Fibroblast of lung (primary cell): ENCODE measurements around the gene BGN. TPM values are rescaled to one million over a fixed set of nuclear protein-coding genes. Genes with fewer than 3 reads are reported as not detected.

Experiments
- DNase-seq, 2 donors: peaks; one replicate each; pipeline versions ENCODE4 v3.0.0 to v3.0.0-alpha.2; 2010; ENCODE audit warnings: low read depth in 2 of 2
- H2AFZ ChIP-seq: 2 replicates; pipeline ENCODE4 v1.5.1; 2012; ENCODE audit warnings: low read length, control low read depth, inconsistent platforms
- H3K27ac ChIP-seq: 2 replicates; pipeline ENCODE4 v1.5.1; 2011; ENCODE audit warnings: low read length, control low read depth; ENCODE audit not compliant: insufficient read depth
- H3K27me3 ChIP-seq: 2 replicates; pipeline ENCODE4 v1.5.1; 2011; ENCODE audit warnings: mild to moderate bottlenecking, low read length; ENCODE audit not compliant: control insufficient read depth, insufficient read depth
- H3K36me3 ChIP-seq: 2 replicates; pipeline ENCODE4 v1.5.1; 2011; ENCODE audit warnings: low read length; ENCODE audit not compliant: control insufficient read depth, insufficient read depth
- H3K4me1 ChIP-seq: 2 replicates; pipeline ENCODE4 v1.5.1; 2011; ENCODE audit warnings: low read length; ENCODE audit not compliant: control insufficient read depth, insufficient read depth; ENCODE audit errors: extremely low read depth
- H3K4me2 ChIP-seq: 2 replicates; pipeline ENCODE4 v1.5.1; 2011; ENCODE audit warnings: low read length, control low read depth; ENCODE audit not compliant: insufficient read depth; ENCODE audit errors: extremely low read depth
- H3K4me3 ChIP-seq, 4 experiments: fragments of 200-600 bp in 1 of 4; sonication (generic) in 1 of 4; replicated peaks in 1 of 4; 2 replicates each; pipeline ENCODE4 v1.5.1; 2011 to 2016; ENCODE audit warnings: low read length in 4 of 4, low read depth in 3 of 4, mild to moderate bottlenecking in 3 of 4, control low read depth in 2 of 4, inconsistent platforms in 1 of 4, mixed read lengths in 1 of 4; ENCODE audit not compliant: insufficient read depth in 1 of 4; ENCODE audit errors: control extremely low read depth in 1 of 4
- H3K79me2 ChIP-seq: 2 replicates; pipeline ENCODE4 v1.5.1; 2012; ENCODE audit warnings: mild to moderate bottlenecking, low read length, inconsistent platforms; ENCODE audit not compliant: control insufficient read depth, insufficient read depth
- H3K9ac ChIP-seq: 2 replicates; pipeline ENCODE4 v1.5.1; 2011; ENCODE audit warnings: mild to moderate bottlenecking, low read length, control low read depth; ENCODE audit not compliant: insufficient read depth
- H3K9me3 ChIP-seq: 2 replicates; pipeline ENCODE4 v1.5.1; 2012; ENCODE audit warnings: low read depth, low read length; ENCODE audit not compliant: control insufficient read depth, insufficient read depth
- H4K20me1 ChIP-seq: 2 replicates; pipeline ENCODE4 v1.5.1; 2011; ENCODE audit warnings: low read length; ENCODE audit not compliant: control insufficient read depth, insufficient read depth; ENCODE audit errors: extremely low read depth
- CTCF ChIP-seq, 2 donors: IDR thresholded peaks in 1 of 2; conservative IDR thresholded peaks in 1 of 2; 1 replicate in 1 of 2; 2 replicates in 1 of 2; pipeline ENCODE4 v1.5.1; 2011 to 2012; ENCODE audit warnings: low read length in 2 of 2, control low read depth in 1 of 2, inconsistent platforms in 1 of 2, low read depth in 1 of 2, mild to moderate bottlenecking in 1 of 2
- EZH2 ChIP-seq: IDR thresholded peaks from 2 replicates; pipeline ENCODE4 v1.5.1; 2012; ENCODE audit warnings: low read length, control low read depth, mild to moderate bottlenecking; ENCODE audit errors: missing control alignments
- polyA plus RNA-seq, 2 donors: library from polyadenylated mRNA; depleted of rRNA in 1 of 2; stranded (reverse) in 1 of 2; unstranded in 1 of 2; fragments of >200 nt; gene quantifications; 2 replicates each; pipeline ENCODE4 v1.2.1, GENCODE V29; 2011 to 2012; ENCODE audit warnings: missing spikeins in 1 of 2
- total RNA-seq: library from RNA; depleted of rRNA; stranded (reverse); fragments of >200 nt; gene quantifications from 2 replicates; pipeline ENCODE4 v1.2.1, GENCODE V29; 2014

Gene BGN
- total and polyA plus RNA-seq, 2 donors (not counting 1 experiment from before 2014, with no cell fraction given): 10.1 to 61.7 TPM

GRCh38 chrX:153521034-153521433 lies 26.3 kb downstream of the BGN start:
- H2AFZ ChIP-seq: no peak overlapping the region
- no peak overlapping the region for H3K27ac ChIP-seq
- H3K9ac ChIP-seq: no peak overlapping the region
- H3K36me3 ChIP-seq: no peaks in the 10 kb centered on the region
- no peaks in the 10 kb centered on the region for H3K9me3 ChIP-seq
- TF ChIP-seq EZH2 (no peak), CTCF (conservative IDR thresholded peaks at IDR 0.05 in 1 of 2, IDR thresholded peaks at IDR 0.05 in 1 of 2; ENCODE audit: low read depth in 1 of 2, low read length in 2 of 2) (no peak)
- no peaks in the 10 kb centered on the region for H3K79me2 ChIP-seq
- no peaks in the 10 kb centered on the region for H4K20me1 ChIP-seq
- H3K4me1 ChIP-seq: no peaks in the 10 kb centered on the region
- no peak overlapping the region for H3K4me2 ChIP-seq
- peak; percentile 4 to 56 for DNase-seq
- H3K4me3 ChIP-seq: no peak overlapping the region
- H3K27me3 ChIP-seq: peaks cover 6% of the 10 kb centered on the region

- Histone ChIP-seq H2AFZ (no peak overlapping the region), H3K27ac (no peak overlapping the region), H3K27me3 (peaks cover 3% of the 10 kb centered on the region), H3K4me1 (no peaks in the 10 kb centered on the region), H3K36me3 (no peaks in the 10 kb centered on the region), H3K4me3 (no peak overlapping the region), H3K9ac (no peak overlapping the region), H3K4me2 (no peak overlapping the region), H4K20me1 (no peaks in the 10 kb centered on the region), H3K79me2 (no peaks in the 10 kb centered on the region), H3K9me3 (no peaks in the 10 kb centered on the region)
- no peak for DNase-seq
- no peak for TF ChIP-seq EZH2
- TF ChIP-seq CTCF (conservative IDR thresholded peaks at IDR 0.05 in 1 of 2, IDR thresholded peaks at IDR 0.05 in 1 of 2; ENCODE audit: low read depth in 1 of 2, low read length in 2 of 2): no peak
These were observed 27.5 kb downstream of the BGN start for GRCh38 chrX:153522259-153522658.

- no peak for TF ChIP-seq CTCF (conservative IDR thresholded peaks at IDR 0.05 in 1 of 2, IDR thresholded peaks at IDR 0.05 in 1 of 2; ENCODE audit: low read depth in 1 of 2, low read length in 2 of 2)
- no peak for TF ChIP-seq EZH2
- no peak overlapping the region for H3K27ac ChIP-seq
- H3K36me3 ChIP-seq: no peaks in the 10 kb centered on the region
- peaks cover 3% of the 10 kb centered on the region for H3K27me3 ChIP-seq
- no peaks in the 10 kb centered on the region for H4K20me1 ChIP-seq
- H3K9me3 ChIP-seq: no peaks in the 10 kb centered on the region
- no peak for DNase-seq
- no peak overlapping the region for H2AFZ ChIP-seq
- H3K4me2 ChIP-seq: no peak overlapping the region
- H3K9ac ChIP-seq: no peak overlapping the region
- H3K4me3 ChIP-seq: no peak overlapping the region
- H3K79me2 ChIP-seq: no peaks in the 10 kb centered on the region
- H3K4me1 ChIP-seq: no peaks in the 10 kb centered on the region
These were observed 28.5 kb downstream of the BGN start for GRCh38 chrX:153523269-153523668.
